C1 segment of cervical spinal cord (tissue), 14 donors: ENCODE results near the gene TBC1D3B.
A peak's percentile ranks its signal among the peaks of the same experiment; 100 is the strongest.
"Not testable (repeated sequence)": the region's sequence is repeated elsewhere in the genome, so short reads cannot be mapped to it uniquely, and the experiment has no call there.

Source experiments
- DNase-seq, 14 donors: peaks; one replicate each; lab custom pipeline; 2025; lab: John Stamatoyannopoulos, UW

TBC1D3B gene

DNA sequence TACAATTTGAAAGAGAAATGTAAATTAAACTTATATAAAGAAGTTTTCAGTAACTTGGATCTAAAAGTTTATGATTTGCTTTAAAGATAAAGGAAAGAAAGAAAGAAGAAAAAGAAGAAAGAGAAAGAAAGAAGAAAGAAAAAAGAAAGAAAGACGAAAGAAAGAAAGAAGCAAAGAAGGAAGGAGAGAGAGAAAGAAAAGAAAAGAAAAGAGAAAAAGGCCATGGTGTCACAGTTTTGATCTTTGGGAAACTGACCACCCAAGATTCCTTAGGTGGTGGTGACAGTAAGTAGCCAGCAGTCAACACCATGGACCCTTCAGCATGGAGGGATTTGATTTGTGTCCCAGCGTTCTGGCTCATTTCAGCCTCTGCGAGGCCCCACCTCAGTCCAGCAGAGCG lies 24.7 kb upstream of the TBC1D3B start:
- not testable (repeated sequence) for DNase-seq

DNA sequence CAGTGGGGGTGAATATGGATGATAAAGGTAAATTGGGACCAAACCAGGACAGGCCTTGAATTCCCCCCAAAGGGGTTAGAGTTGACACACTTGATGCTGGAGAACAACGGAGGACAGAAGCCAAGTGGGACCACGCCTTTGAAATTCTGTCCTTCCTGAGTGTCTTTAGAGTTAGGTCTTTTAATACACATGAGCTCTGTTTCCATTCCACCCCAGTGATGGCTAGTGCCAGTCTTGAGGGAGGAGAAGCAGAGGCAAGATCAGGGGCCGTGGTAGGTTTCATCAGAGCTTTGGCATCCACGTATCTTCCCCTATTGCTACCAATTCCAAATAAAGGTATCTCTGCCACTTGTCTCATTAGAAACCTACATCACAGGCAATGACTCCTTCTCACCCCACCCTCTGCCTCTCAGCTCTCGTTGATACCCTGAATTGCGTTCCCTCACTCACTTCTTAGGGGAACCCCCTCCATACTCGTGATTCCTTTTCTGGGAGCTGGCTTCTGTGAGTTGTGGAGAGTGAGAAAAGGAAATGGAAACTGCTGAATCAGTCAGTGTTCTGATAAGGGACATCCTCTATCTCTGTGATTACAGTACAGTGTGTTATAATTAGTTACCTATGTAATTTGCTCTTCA lies 22.5 kb upstream of the TBC1D3B start:
- peak in 4 of 14 donors; percentile 17 to 26 (median 22) for DNase-seq

DNA sequence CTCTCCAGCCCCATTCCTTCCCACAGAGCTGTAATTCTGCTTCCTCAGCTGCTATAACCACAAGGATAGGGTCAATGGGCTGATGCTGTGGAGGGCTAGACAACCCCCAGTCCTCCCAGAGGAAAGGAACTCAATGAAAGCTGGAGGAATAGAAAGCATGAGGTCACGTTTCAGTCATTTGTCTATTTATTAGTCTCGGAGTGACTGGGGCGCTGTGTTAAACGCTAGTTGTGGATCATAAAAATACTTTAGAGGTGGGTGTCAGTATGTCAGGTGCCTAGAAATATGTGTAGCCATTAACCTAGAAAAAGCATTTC lies 20.9 kb upstream of the TBC1D3B start:
- DNase-seq: no peak

DNA sequence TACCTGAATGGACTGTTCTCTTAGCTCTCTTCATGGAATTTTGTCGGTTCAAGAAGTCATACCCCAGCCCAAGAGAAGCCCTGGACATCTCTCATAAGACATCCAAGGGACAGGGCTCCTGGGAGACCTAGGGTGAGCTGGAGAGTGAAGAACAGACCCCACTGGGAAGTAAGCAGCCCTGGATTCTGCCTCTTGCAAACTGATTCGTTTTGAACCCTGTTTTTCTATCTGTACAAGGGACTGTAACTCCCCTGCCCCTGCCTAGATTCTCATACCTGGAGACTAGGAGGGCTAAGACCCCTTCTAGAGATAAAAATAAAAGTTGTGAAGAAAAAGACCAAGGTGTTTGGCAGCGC lies 19.7 kb upstream of the TBC1D3B start:
- no peak for DNase-seq

DNA sequence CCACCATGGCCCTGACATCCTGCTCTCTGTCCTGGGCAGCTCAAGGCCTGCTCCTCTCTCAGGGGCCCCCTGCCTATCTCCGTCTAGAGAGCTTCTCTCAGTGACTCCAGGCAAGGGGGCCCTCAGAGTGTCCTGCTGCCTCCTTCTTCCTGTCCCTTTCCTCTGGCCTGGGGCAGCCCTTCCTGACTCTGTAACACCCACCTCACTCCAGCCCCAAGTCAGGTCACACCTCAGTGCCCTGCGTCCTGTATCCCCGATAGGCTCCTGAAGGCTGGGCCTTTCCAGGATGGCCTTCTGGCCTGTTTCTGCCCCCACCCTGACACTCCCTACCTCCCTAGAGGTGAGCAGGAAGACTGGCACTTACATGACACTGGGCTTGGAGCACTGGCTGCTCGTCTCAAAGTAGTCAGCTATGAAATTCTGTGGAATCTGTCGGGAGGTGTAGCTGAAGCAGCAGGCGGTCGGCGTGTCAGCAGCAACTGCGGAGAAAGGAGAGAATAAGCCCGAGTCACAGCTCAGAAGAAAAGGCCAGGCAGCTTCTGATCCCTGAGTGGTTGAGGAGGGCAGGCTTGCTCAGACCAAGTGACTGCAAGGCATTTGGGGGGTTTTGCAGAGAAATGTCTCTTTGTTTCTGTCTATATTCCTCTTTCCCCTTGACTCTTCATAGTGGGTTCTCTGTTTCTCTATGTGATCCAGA lies 19.1 kb upstream of the TBC1D3B start:
- no peak for DNase-seq

DNA sequence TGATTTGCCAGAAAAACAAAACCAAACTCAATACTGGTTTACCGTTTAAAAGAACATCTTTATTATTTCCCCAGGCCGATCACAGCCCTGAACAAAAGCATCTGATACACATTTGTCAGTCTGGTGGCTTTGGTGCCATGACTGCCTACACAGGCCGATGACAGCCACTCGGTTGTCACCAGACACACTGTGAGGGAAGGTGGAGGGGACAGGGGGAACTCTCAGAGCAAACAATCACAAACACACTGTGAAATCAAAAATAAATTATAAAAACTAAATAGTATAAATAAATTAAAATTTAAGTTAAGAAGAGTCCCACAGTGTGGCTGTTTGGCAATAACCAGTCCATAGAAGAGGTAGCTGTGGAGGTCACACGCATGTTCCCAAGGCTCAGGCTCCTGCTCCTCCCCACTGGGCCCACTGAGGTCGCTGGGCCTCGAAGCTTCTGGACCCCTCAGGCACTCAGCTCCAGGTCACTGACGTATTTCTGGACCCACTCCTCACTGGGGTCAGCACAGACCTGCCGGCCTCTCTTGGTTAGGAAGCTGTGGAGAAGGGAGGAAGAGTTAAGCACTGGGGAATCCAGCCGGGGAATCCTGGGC lies 18.5 kb upstream of the TBC1D3B start:
- DNase-seq: not testable (repeated sequence)

DNA sequence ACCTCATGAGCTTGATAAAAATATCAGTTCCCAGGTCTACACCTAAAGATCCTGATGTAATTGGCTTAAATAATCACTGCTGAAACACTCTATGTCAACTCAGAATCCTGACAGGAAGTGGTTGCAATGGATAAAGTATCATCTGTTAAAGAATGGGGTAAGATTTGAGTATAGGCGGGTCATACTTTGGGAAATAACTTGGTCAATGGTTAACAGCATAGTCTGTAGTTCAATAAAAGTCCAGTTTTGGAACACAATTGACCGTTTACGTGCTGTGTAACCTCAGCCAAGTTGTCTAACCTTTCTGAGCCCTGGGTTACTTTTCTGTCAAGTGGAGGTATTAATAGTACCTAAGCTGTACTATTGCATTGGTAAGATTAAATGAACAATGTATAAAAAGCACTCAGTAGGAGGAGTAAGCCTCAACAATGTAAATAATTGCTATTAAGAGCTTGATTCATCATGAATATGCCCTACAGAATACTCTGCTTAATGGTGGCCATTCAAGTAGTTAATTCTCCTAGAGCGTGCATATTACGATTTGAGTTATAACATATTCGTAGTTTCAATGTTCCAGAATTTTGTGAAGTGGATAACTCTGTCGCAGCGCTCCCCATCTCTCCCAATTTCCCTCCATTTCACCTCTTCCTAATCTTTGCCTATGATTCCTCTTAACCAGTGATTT lies 17.9 kb upstream of the TBC1D3B start:
- DNase-seq: not testable (repeated sequence)

DNA sequence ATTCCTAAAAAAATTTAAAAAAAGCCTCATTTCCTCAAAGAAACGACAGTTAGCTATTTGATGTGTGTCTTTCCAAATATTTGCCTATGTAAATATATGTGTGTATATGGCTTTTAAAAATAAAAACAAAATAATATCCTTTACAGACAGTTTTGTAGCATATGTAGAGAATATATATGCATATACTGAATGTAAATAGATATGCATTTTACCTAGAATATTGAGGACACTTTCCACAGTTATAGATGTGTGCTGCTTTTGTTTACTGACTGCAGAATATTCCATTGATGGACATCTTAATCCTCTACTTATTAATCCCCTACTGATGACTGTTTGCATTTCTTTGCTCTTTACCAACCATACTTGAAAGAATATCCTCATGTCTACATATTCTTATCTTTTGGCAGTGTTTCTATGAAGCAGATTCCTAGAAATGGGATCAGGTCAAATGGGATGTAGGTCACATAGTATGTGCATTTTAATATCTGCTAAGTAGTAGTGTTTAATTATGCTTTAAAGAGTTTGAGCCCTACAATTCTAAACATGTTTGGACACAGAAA lies 16.9 kb upstream of the TBC1D3B start:
- DNase-seq: no peak

DNA sequence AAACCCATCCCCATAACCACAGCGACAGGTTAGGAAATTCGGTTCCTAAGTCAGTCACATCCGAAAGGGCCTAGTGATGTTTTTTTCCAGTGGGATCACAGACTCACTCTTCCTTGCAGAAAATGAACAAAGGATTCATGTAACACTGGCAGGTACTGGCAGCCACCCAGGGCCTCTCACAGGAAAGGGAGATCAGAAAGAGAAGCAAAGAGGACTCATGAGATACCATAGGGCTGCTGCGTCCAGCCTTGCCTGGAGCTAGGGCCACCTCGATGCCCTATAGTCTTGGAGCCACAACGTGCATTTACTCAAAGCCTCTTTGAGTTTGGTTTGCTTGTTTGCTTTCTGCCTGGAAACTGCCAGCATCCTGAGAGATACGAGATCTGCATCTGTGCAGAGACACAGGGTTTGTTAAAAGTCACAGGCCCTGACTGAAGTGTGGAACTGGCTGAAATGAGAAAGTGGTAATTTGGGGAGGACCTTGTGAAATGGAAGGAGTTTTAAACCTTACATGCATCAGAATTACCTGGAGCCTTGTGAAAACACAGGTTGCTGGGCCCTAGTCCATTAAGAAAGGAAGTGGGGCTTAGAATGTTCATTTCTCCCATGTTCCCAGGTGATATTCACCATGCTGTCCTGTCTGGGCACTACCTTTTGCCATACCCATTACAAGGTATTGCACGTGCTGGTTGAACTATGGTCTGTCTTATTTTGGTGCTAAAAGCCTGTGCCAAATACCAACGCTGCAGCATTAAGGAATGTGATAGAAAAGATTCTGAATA lies 14.3 kb upstream of the TBC1D3B start:
- peak in 1 of 14 donors; percentile 31 for DNase-seq

DNA sequence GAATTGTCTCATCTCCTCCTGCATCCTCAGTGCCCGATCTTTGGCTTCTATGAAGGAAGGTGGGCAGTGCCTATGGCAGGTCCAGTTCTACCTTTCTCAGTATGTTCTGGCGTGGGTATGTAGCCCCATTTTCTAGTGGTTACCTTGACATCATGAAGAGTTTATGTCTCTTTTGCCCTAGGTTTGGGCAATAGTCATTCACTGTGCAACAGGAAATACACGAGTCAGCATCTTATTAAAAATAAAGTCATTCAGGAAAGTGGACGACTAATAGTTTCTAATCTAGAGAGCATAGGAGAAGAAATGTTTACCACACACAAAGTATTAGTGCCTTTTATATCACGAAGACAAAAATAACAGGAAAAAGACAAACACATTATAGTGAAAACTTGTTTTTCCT lies 13.6 kb upstream of the TBC1D3B start:
- DNase-seq: not testable (repeated sequence)

DNA sequence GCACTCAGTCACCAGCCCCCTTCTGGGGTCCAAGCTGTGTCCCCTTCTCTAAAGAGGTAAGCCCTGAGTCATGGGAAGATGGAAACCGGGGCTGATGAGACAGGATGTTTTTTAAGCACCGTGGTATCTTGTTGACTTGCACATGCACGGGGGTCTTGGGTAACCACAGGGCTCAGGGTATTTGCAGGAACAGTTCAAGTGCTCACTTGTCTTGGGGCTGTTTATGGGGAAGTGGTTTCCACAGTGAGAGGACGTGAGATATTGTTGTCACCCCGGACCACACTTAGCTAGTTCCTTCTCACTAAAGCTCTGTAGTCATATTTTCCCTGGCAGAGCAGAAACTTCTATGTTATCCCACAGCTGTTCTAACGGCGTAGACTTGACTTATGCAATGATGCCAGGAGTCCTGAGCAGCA lies 12.5 kb upstream of the TBC1D3B start:
- peak in 4 of 14 donors; percentile 13 to 61 (median 33) for DNase-seq

DNA sequence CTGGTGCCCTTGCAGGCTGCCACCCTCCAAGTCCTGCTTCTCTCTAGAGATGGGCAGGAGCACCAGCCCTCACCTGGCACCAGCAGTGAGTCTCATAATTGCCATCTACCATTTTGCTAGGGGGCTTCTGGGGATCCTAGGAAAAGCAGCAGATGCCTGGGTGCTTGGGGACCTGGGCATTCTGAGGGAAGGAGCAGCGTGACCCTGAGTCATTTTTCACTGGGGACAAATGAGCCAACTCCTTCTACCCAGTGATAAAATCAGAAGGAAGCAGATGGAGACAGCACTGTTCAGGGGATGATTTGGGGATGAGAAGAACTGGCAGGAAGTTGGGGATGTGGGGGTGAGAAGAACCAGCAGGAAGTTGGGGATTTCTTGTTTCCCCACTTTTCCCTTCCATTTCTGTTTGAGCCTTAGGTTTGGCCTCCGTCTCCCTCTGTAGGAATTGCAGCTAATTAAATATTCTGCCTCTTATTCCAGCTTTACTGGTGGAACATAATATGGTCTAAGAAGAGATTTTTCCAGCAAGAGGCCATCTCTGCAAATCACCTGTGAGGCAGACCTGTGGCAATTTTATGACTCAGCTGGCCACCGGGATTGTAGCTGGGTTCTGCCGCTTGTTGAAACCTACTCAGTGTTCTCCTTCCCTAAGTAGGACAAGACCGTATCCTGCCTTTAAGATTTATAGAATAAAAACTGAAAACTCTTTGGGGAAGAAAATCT lies 11.7 kb upstream of the TBC1D3B start:
- not testable (repeated sequence) for DNase-seq

DNA sequence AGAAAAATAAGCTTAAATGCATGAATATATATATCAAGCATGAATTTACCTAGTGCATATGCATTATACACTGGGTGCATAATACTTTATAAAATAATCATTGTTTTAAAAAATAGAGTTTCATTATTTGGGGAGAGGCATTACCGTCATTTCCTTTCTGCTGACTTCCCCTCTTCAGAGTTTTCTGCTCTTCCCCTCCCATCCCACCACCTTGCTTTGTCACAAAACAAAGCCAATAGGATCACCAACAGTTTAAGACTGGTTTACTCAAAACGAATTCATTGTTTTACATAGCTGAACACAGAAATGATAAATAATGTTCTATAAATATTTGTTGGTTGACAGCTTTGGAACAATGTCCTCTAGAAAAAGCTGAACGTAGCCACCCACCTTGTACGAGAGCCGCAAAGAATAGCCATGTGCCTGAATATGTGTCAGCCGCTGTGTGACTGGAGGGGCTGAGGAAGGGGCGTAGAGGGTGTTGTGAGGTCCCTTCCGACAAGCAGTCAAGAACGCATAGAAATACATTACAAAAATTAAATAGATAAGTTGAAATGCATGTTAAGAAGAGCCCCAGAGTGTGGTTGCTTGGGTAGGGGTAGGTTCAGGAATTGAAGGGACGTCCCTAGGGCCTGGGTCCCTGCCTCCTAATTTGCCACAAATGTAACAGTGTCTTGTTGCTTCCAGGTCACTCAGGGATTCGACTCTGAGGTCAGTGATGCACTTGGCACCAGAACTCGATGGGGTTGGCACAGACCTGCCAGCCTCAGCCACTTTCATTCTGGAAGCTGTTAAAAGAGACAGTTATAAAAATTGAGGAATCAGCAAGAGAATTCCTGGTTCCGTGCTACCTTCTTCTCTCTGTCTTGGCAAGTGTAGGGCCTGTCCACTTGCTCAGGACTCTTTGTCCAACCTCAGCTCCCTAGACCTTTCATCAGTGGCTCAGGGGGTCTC lies 10.7 kb upstream of the TBC1D3B start:
- DNase-seq: peak in 1 of 14 donors; percentile 35

DNA sequence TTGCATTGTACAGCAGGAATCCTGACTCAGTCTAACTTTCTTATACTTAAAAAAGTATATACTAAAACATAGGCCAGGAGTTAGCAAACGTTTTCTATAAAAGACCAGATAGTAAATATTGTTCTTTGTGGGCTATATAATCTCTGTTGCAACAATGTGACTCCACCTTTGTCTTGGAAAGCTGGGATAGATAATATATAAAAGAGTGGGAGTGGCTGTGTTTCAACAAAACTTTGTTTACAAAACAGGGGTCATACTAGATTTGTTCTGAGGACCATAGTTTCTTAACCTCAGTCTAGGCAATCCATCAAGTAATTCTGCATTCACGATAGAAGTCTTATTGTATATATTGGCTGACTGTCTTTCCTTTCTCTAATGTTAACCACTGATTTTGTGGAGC lies 9.0 kb upstream of the TBC1D3B start:
- no peak for DNase-seq

DNA sequence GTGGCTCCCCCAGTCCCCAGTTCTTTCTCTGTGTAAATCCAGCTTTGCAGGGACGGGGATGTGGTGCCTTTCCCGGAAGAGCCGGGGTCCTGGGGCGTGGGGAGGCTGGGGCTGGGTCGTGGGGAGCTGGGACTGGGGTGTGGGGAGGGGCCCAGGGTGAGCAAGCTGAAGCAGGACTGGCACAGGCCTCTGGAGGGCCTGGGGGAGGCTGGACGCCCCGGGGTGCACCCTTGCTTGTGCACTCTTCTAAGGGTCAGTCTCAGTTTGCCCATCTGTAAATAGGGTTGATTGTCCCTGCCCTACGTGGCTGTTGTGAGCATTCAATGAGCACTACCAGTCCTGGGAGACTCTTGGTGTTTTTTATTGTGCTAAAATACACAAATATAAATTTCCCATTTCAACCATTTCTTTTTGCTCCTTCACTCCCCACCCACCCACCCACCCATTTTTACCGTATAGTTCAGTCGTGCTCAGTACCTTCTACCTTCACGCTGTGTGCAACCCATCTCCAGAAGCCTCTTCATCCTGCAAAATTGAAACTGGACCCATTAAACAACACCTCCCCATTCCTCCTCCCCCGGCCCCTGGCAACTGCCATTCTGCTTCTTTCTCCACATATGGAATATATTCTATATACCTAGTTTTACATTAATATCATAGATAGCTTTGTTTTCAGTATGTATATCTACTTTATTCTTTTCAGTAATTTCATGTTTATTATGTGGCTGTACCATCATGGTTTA lies 7.8 kb upstream of the TBC1D3B start:
- no peak for DNase-seq

DNA sequence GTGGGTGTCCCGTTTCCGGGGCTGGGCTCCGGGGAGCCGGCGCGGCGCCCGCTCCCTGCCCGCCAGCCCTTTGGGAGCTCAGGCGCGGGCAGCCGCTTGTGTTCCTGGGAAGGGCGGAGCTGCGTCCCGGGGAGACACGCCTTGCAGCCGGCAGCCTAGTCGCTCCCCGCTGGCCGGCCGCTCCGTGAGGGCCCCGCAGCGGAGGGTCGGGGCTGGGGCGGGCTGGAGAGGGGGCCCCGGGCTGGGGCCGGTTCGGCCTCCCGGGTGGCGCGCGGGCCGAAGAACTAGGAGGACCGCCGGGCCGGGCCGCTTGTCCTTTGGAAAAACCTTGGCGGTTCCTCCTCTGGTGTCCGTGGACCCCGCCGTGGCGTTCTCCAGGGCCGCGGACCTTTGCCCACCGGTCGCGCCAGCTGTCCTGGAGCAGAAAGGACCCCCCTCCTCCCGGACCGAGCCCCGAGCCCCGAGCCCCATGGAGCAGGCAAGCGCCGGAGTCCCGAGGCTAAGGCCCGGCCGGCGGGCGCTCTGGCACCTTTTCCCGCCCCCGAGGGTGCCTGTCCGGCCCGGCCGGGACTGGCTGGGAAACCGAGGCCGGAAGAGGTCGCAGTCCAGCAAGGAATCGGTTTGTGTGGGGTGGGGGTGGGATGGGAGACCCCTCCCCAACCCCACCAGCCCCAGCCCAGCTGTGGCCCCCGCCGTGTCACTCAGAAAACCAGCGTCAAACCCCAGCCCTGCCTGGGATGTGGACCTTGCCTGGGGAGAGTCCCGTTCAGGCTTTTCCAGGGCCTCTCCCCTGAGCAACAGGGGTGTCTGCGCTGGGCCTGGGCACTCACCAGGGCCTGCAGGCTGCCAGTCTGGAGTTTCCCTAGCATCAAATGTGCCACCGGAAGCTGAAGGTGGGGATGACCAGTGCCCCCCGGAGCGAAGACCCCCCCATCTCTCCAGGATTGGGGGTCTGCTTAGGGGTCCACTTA lies 6.8 kb upstream of the TBC1D3B start:
- peak in 2 of 14 donors; percentile 29 to 84 for DNase-seq

DNA sequence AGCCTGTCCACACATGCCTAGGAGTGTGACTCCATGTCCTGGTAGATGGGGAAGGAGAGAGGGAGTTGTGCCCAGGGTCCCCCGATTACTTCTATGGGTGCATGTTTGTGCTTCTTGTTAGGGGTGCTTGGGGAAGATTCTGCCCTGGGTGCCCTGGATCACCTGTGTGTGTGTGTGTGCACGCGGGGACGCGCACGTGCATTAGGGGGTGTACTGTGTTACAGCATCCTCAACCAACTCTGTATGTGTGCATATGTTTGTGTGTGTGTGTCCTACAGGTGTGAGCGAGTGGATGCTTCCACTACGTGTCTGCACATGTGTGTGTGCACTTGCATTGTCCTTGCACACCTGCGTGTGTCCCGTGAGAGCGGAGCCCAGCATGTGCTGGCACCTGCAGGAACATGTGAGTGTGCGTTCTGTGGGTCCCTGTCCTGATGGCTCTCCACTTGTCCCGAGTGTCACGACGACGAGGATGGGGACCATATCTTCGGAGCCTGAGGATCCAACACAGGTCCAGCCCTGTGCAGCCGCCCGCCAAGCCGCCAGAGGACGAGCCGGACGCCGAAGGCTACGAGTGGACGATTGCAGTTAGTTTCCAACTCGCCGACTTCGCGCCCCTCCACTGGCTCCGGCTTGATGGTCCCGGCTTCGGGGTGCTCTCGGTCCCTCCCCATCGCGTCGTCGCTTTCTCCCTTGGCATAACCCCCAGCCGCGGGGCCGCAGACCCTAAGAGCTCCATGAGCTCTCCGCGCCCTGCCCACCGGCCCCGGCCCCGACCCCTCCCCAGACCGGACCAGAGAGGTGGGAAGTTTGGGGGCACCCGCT lies 6.0 kb upstream of the TBC1D3B start:
- peak in 1 of 14 donors; percentile 75 for DNase-seq
